Medulla oblongata (tissue), 1 donor: ENCODE measurements around the gene TNFAIP8L3.

Experiments
- DNase-seq: peaks from one replicate; pipeline ENCODE4 v3.0.0-alpha.2; 2015; ENCODE audit errors: extremely low spot score

The TNFAIP8L3 gene

GRCh38 chr15:51089699-51090453 is 4.8 kb downstream of the TNFAIP8L3 start:
- no peak for DNase-seq

- DNase-seq, result no peak
Measured at GRCh38 chr15:51089041-51089440, 5.7 kb downstream of the TNFAIP8L3 start.

- DNase-seq, result no peak
Measured at GRCh38 chr15:51088585-51088984, 6.1 kb downstream of the TNFAIP8L3 start.

- no peak for DNase-seq
Measured at GRCh38 chr15:51087513-51087912, 7.2 kb downstream of the TNFAIP8L3 start.

GRCh38 chr15:51086409-51086808 is 8.3 kb downstream of the TNFAIP8L3 start:
- DNase-seq, result no peak

- DNase-seq, result no peak
Measured at GRCh38 chr15:51085764-51086163, 8.9 kb downstream of the TNFAIP8L3 start.

GRCh38 chr15:51083641-51084166 is 11.0 kb downstream of the TNFAIP8L3 start:
- no peak for DNase-seq

GRCh38 chr15:51082246-51082645 is 12.5 kb downstream of the TNFAIP8L3 start:
- DNase-seq, result no peak

- no peak for DNase-seq
Measured at GRCh38 chr15:51080286-51080685, 14.4 kb downstream of the TNFAIP8L3 start.

GRCh38 chr15:51079226-51079625 is 15.5 kb downstream of the TNFAIP8L3 start:
- no peak for DNase-seq

- DNase-seq, result peak; percentile 74
Measured at GRCh38 chr15:51077221-51078153, 17.2 kb downstream of the TNFAIP8L3 start.

GRCh38 chr15:51076524-51077220 is 18.0 kb downstream of the TNFAIP8L3 start:
- DNase-seq, result no peak

GRCh38 chr15:51075826-51076523 is 18.7 kb downstream of the TNFAIP8L3 start:
- DNase-seq, result no peak

GRCh38 chr15:51075364-51075763 is 19.3 kb downstream of the TNFAIP8L3 start:
- peak; percentile 29 for DNase-seq

- DNase-seq, result no peak
Measured at GRCh38 chr15:51074926-51075325, 19.8 kb downstream of the TNFAIP8L3 start.

GRCh38 chr15:51071578-51071977 is 23.1 kb downstream of the TNFAIP8L3 start:
- DNase-seq, result no peak

GRCh38 chr15:51069983-51070382 is 24.7 kb downstream of the TNFAIP8L3 start:
- no peak for DNase-seq

- no peak for DNase-seq
Measured at GRCh38 chr15:51067510-51067909, 27.2 kb downstream of the TNFAIP8L3 start.

- no peak for DNase-seq
Measured at GRCh38 chr15:51065781-51066180, 28.9 kb downstream of the TNFAIP8L3 start.

- no peak for DNase-seq
Measured at GRCh38 chr15:51065261-51065660, 29.4 kb downstream of the TNFAIP8L3 start.

- DNase-seq, result no peak
Measured at GRCh38 chr15:51062736-51063135, 32.0 kb downstream of the TNFAIP8L3 start.
